ENCODE data around the gene SLC1A7.

SLC1A7 gene

GRCh38 chr1:53176452-53177208, 34.2 kb upstream of the SLC1A7 start:
- Histone ChIP-seq H3K4me3 (replicated peaks; ENCODE audit: low read depth, low read length) (no peak overlapping the region), H3K36me3 (ENCODE audit: control insufficient read depth, insufficient read depth, low read length) (no peaks in the 10 kb centered on the region), H3K27me3 (replicated peaks; ENCODE audit: control insufficient read depth, insufficient read depth, low read length) (no peaks in the 10 kb centered on the region; the same call in 1 of the 2 replicates)
- no peak for TF ChIP-seq CTCF (IDR thresholded peaks at IDR 0.05; ENCODE audit: insufficient read depth, low read length, poor library complexity, severe bottlenecking)
- no peak for DNase-seq (ENCODE audit: extremely low read depth, insufficient read length)

GRCh38 chr1:53174971-53175913, 32.8 kb upstream of the SLC1A7 start:
- H3K27me3 ChIP-seq (replicated peaks; ENCODE audit: control insufficient read depth, insufficient read depth, low read length): no peaks in the 10 kb centered on the region; the same call in 1 of the 2 replicates
- H3K36me3 ChIP-seq (ENCODE audit: control insufficient read depth, insufficient read depth, low read length): no peaks in the 10 kb centered on the region
- no peak for DNase-seq (ENCODE audit: extremely low read depth, insufficient read length)
- no peak for TF ChIP-seq CTCF (IDR thresholded peaks at IDR 0.05; ENCODE audit: insufficient read depth, low read length, poor library complexity, severe bottlenecking)
- H3K4me3 ChIP-seq (replicated peaks; ENCODE audit: low read depth, low read length): no peak overlapping the region

- no peak for DNase-seq (ENCODE audit: extremely low read depth, insufficient read length)
- H3K36me3 ChIP-seq (ENCODE audit: control insufficient read depth, insufficient read depth, low read length): no peaks in the 10 kb centered on the region
- no peak for TF ChIP-seq CTCF (IDR thresholded peaks at IDR 0.05; ENCODE audit: insufficient read depth, low read length, poor library complexity, severe bottlenecking)
- H3K27me3 ChIP-seq (replicated peaks; ENCODE audit: control insufficient read depth, insufficient read depth, low read length): no peaks in the 10 kb centered on the region; the same call in 1 of the 2 replicates
- H3K4me3 ChIP-seq (replicated peaks; ENCODE audit: low read depth, low read length): no peak overlapping the region
Measured at GRCh38 chr1:53172426-53173128, 30.1 kb upstream of the SLC1A7 start.

GRCh38 chr1:53166912-53167311, 24.5 kb upstream of the SLC1A7 start:
- no peak overlapping the region for H3K4me3 ChIP-seq (replicated peaks; ENCODE audit: low read depth, low read length)
- DNase-seq (ENCODE audit: extremely low read depth, insufficient read length): no peak
- H3K36me3 ChIP-seq (ENCODE audit: control insufficient read depth, insufficient read depth, low read length): no peaks in the 10 kb centered on the region
- TF ChIP-seq CTCF (IDR thresholded peaks at IDR 0.05; ENCODE audit: insufficient read depth, low read length, poor library complexity, severe bottlenecking): no peak
- no peaks in the 10 kb centered on the region for H3K27me3 ChIP-seq (replicated peaks; ENCODE audit: control insufficient read depth, insufficient read depth, low read length)

GRCh38 chr1:53166366-53166765, 23.9 kb upstream of the SLC1A7 start:
- DNase-seq (ENCODE audit: extremely low read depth, insufficient read length): no peak
- Histone ChIP-seq H3K4me3 (replicated peaks; ENCODE audit: low read depth, low read length) (no peak overlapping the region), H3K36me3 (ENCODE audit: control insufficient read depth, insufficient read depth, low read length) (no peaks in the 10 kb centered on the region), H3K27me3 (replicated peaks; ENCODE audit: control insufficient read depth, insufficient read depth, low read length) (no peaks in the 10 kb centered on the region)
- TF ChIP-seq CTCF (IDR thresholded peaks at IDR 0.05; ENCODE audit: insufficient read depth, low read length, poor library complexity, severe bottlenecking): no peak

All from GM06990 (cell line).